Non-pigmented ciliary epithelial cell (primary cell): ENCODE measurements around the gene TMEM233.

Source experiments
- DNase-seq: peaks from one replicate; pipeline ENCODE4 v3.0.0-alpha.2; 2010; ENCODE audit warnings: low read depth

The TMEM233 gene

GRCh38 chr12:119681728-119682638 lies 88.4 kb downstream of the TMEM233 start:
- DNase-seq: no peak

GRCh38 chr12:119682639-119683252 lies 89.2 kb downstream of the TMEM233 start:
- no peak for DNase-seq

GRCh38 chr12:119683413-119683812 lies 89.8 kb downstream of the TMEM233 start:
- DNase-seq: no peak

GRCh38 chr12:119683816-119684215 lies 90.2 kb downstream of the TMEM233 start:
- DNase-seq: no peak

- DNase-seq: no peak
Observed at GRCh38 chr12:119684711-119685369, 91.3 kb downstream of the TMEM233 start.

GRCh38 chr12:119685375-119685774 lies 91.8 kb downstream of the TMEM233 start:
- DNase-seq: no peak

- no peak for DNase-seq
Observed at GRCh38 chr12:119686355-119686754, 92.8 kb downstream of the TMEM233 start.

- DNase-seq: no peak
Observed at GRCh38 chr12:119686776-119687175, 93.2 kb downstream of the TMEM233 start.

- no peak for DNase-seq
Observed at GRCh38 chr12:119687406-119687805, 93.8 kb downstream of the TMEM233 start.

GRCh38 chr12:119687879-119688278 lies 94.3 kb downstream of the TMEM233 start:
- DNase-seq: no peak

GRCh38 chr12:119689935-119690500 lies 96.4 kb downstream of the TMEM233 start:
- DNase-seq: no peak

GRCh38 chr12:119691202-119691810 lies 97.7 kb downstream of the TMEM233 start:
- DNase-seq: no peak

- no peak for DNase-seq
Observed at GRCh38 chr12:119692410-119692809, 98.8 kb downstream of the TMEM233 start.
